H9 (cell line): ENCODE measurements around the gene EEF2K. TPM values are rescaled to one million over a fixed set of nuclear protein-coding genes. Genes with fewer than 3 reads are reported as not detected.

Experiments used
- DNase-seq: peaks from one replicate; pipeline ENCODE4 v3.0.0-alpha.2; 2017
- H2AFZ ChIP-seq: one replicate; pipeline ENCODE4 v1.6.1; 2013; ENCODE audit warnings: mild to moderate bottlenecking, low read length, control low read depth, moderate library complexity
- H2AK5ac ChIP-seq: 2 replicates; pipeline ENCODE4 v1.6.1; 2013; ENCODE audit warnings: low read length, control low read depth, mixed read lengths; ENCODE audit not compliant: insufficient read length
- H2BK120ac ChIP-seq: one replicate; pipeline ENCODE4 v1.6.1; 2013; ENCODE audit warnings: low read depth, mild to moderate bottlenecking, low read length, control low read depth, inconsistent platforms; ENCODE audit not compliant: poor library complexity, severe bottlenecking
- H2BK12ac ChIP-seq: 2 replicates; pipeline ENCODE4 v1.6.1; 2013; ENCODE audit warnings: low read length, control low read depth, mixed read lengths, low read depth; ENCODE audit not compliant: insufficient read length
- H2BK15ac ChIP-seq: 2 replicates; pipeline ENCODE4 v1.6.1; 2013; ENCODE audit warnings: low read depth, low read length, control low read depth
- H2BK20ac ChIP-seq: one replicate; pipeline ENCODE4 v1.6.1; 2013; ENCODE audit warnings: low read depth, mild to moderate bottlenecking, low read length, control low read depth, inconsistent platforms; ENCODE audit not compliant: poor library complexity, severe bottlenecking
- H2BK5ac ChIP-seq: 2 replicates; pipeline ENCODE4 v1.6.1; 2013; ENCODE audit warnings: low read length, control low read depth, mixed read lengths; ENCODE audit not compliant: insufficient read length
- H3K14ac ChIP-seq: 2 replicates; pipeline ENCODE4 v1.6.1; 2013; ENCODE audit warnings: low read length, control low read depth; ENCODE audit not compliant: insufficient read depth
- H3K18ac ChIP-seq: 2 replicates; pipeline ENCODE4 v1.6.1; 2013; ENCODE audit warnings: low read depth, mild to moderate bottlenecking, mixed read lengths, low read length, control low read depth; ENCODE audit not compliant: insufficient read length
- H3K23ac ChIP-seq: 2 replicates; pipeline ENCODE4 v1.6.1; 2013; ENCODE audit warnings: low read length, control low read depth, mixed read lengths, low read depth; ENCODE audit not compliant: insufficient read length
- H3K23me2 ChIP-seq: 2 replicates; pipeline ENCODE4 v1.6.1; 2013; ENCODE audit warnings: low read depth, mild to moderate bottlenecking, mixed read lengths, low read length, control low read depth; ENCODE audit not compliant: insufficient read length, poor library complexity, severe bottlenecking
- H3K27ac ChIP-seq: 2 replicates; pipeline ENCODE4 v1.5.1; 2013; ENCODE audit warnings: low read length, control low read depth, mixed read lengths, low read depth; ENCODE audit not compliant: insufficient read length
- H3K27me3 ChIP-seq: 2 replicates; pipeline ENCODE4 v1.6.1; 2013; ENCODE audit warnings: low read length, control low read depth, inconsistent platforms; ENCODE audit not compliant: insufficient read depth
- H3K4ac ChIP-seq: 2 replicates; pipeline ENCODE4 v1.6.1; 2013; ENCODE audit warnings: low read depth, mild to moderate bottlenecking, control low read depth, inconsistent platforms, low read length, moderate library complexity
- H3K4me1 ChIP-seq: 2 replicates; pipeline ENCODE4 v1.6.1; 2013; ENCODE audit warnings: low read length, control low read depth, inconsistent platforms; ENCODE audit not compliant: insufficient read depth
- H3K4me2 ChIP-seq: 2 replicates; pipeline ENCODE4 v1.6.1; 2013; ENCODE audit warnings: low read length, control low read depth, mixed read lengths; ENCODE audit not compliant: insufficient read length, insufficient read depth
- H3K56ac ChIP-seq: 2 replicates; pipeline ENCODE4 v1.6.1; 2013; ENCODE audit warnings: low read depth, mild to moderate bottlenecking, mixed read lengths, low read length, control low read depth; ENCODE audit not compliant: insufficient read length
- H3K79me1 ChIP-seq: 2 replicates; pipeline ENCODE4 v1.6.1; 2013; ENCODE audit warnings: low read depth, mild to moderate bottlenecking, moderate library complexity, low read length, control low read depth, inconsistent platforms; ENCODE audit not compliant: insufficient read depth, poor library complexity, severe bottlenecking
- H3K79me2 ChIP-seq: 2 replicates; pipeline ENCODE4 v1.6.1; 2013; ENCODE audit warnings: low read length, control low read depth, inconsistent platforms; ENCODE audit not compliant: insufficient read depth
- H3K9ac ChIP-seq: 2 replicates; pipeline ENCODE4 v1.6.1; 2013; ENCODE audit warnings: low read length, control low read depth, mixed read lengths; ENCODE audit not compliant: insufficient read length; ENCODE audit errors: extremely low read depth
- H3K9me3 ChIP-seq: one replicate; pipeline ENCODE4 v1.6.1; 2013; ENCODE audit warnings: low read depth, low read length, inconsistent platforms; ENCODE audit not compliant: control insufficient read depth
- H3T11ph ChIP-seq: one replicate; pipeline ENCODE4 v1.6.1; 2013; ENCODE audit warnings: mild to moderate bottlenecking, low read length, control low read depth, inconsistent platforms
- H4K20me1 ChIP-seq: one replicate; pipeline ENCODE4 v1.6.1; 2013; ENCODE audit not compliant: control insufficient read depth, insufficient read length, insufficient read depth
- H4K5ac ChIP-seq: 2 replicates; pipeline ENCODE4 v1.6.1; 2013; ENCODE audit warnings: low read depth, mild to moderate bottlenecking, mixed read lengths, low read length, control low read depth; ENCODE audit not compliant: insufficient read length
- H4K8ac ChIP-seq: replicated peaks from 2 replicates; pipeline ENCODE4 v1.6.1; 2013; ENCODE audit warnings: low read length, control low read depth, mixed read lengths, low read depth; ENCODE audit not compliant: insufficient read length
- H4K91ac ChIP-seq: 2 replicates; pipeline ENCODE4 v1.6.1; 2013; ENCODE audit warnings: low read depth, mild to moderate bottlenecking, moderate library complexity, mixed read lengths, low read length, control low read depth; ENCODE audit not compliant: insufficient read length
- H3K27ac Mint-ChIP-seq, 3 experiments: 2 replicates in 2 of 3; 3 replicates in 1 of 3; pipeline ENCODE4 v1.8.0; 2020 to 2021; ENCODE audit warnings: mixed read lengths in 3 of 3, mild to moderate bottlenecking in 1 of 3, moderate library complexity in 1 of 3
- H3K27me3 Mint-ChIP-seq: 2 replicates; pipeline ENCODE4 v1.8.0; 2021; ENCODE audit warnings: low read depth, mild to moderate bottlenecking, moderate library complexity, mixed read lengths
- H3K36me3 Mint-ChIP-seq, 3 experiments: 2 replicates in 2 of 3; 3 replicates in 1 of 3; pipeline ENCODE4 v1.8.0; 2020 to 2021; ENCODE audit warnings: low read depth in 3 of 3, mixed read lengths in 3 of 3; ENCODE audit not compliant: insufficient read depth in 1 of 3
- H3K4me1 Mint-ChIP-seq, 2 experiments: 2 replicates each; pipeline ENCODE4 v1.8.0; 2020; ENCODE audit warnings: mixed read lengths in 2 of 2
- H3K4me3 Mint-ChIP-seq, 2 experiments: 2 replicates in 1 of 2; 3 replicates in 1 of 2; pipeline ENCODE4 v1.8.0; 2020 to 2021; ENCODE audit warnings: mild to moderate bottlenecking in 2 of 2, mixed read lengths in 2 of 2, moderate library complexity in 1 of 2
- H3K9me3 Mint-ChIP-seq, 2 experiments: 2 replicates in 1 of 2; 3 replicates in 1 of 2; pipeline ENCODE4 v1.8.0; 2020; ENCODE audit warnings: mild to moderate bottlenecking in 2 of 2, mixed read lengths in 2 of 2, moderate library complexity in 1 of 2
- CTCF ChIP-seq: fragments of 200-600 bp; sonication (generic); conservative IDR thresholded peaks from 3 replicates; pipeline ENCODE4 v1.8.0; 2021; ENCODE audit warnings: antibody characterized with exemption, mild to moderate bottlenecking
- WGBS: extraction: QIAGEN DNeasy Blood & Tissue Kit; methylation state at CpG from one replicate; pipeline ENCODE4 v1.1.7; 2013; ENCODE audit warnings: missing lambda C conversion rate, low lambda C conversion rate, mixed read lengths; ENCODE audit not compliant: insufficient read length; ENCODE audit errors: extremely low coverage; 5-methylcytosine and 5-hydroxymethylcytosine counted together
- total RNA-seq: library from RNA; stranded (reverse); gene quantifications from 2 replicates; pipeline ENCODE4 v1.2.1, GENCODE V29; 2021

Gene EEF2K
- total RNA-seq, 1 experiment from 2014 or later = 20.7 TPM

- H3K4me3 Mint-ChIP-seq = no peak overlapping the region
- no peak overlapping the region for H3K9ac ChIP-seq
- WGBS = no CpG with 5 or more reads among the region's 9 CpGs
Observed at GRCh38 chr16:22220714-22221113, 14.6 kb downstream of the EEF2K start.

More at GRCh38 chr16:22220714-22221113, 14.6 kb downstream of the EEF2K start:
- no peak overlapping the region for H2AK5ac ChIP-seq
- no peak for TF ChIP-seq CTCF
- no peak overlapping the region for H2BK20ac ChIP-seq
- H4K8ac ChIP-seq = no peak overlapping the region
- H2BK12ac ChIP-seq = no peak overlapping the region
- no peaks in the 10 kb centered on the region for H4K20me1 ChIP-seq
- peaks cover 24 to 26% of the 10 kb centered on the region in 2 experiments for H3K4me1 Mint-ChIP-seq
- no peaks in the 10 kb centered on the region for H3K79me2 ChIP-seq
- no peak for DNase-seq
- H3K9me3 ChIP-seq = no peaks in the 10 kb centered on the region
- no peak overlapping the region for H3K27ac ChIP-seq
- H3K79me1 ChIP-seq = peaks cover 2% of the 10 kb centered on the region
- H2BK5ac ChIP-seq = no peak overlapping the region
- H3K27me3 Mint-ChIP-seq = no peaks in the 10 kb centered on the region; the same call in 1 of the 2 replicates
- H3K9me3 Mint-ChIP-seq = 0 out of 5 replicates have a peak, but pooled peaks cover 0 to 2% of the 10 kb centered on the region in 2 experiments
- no peak overlapping the region for H3T11ph ChIP-seq
- no peak overlapping the region for H3K18ac ChIP-seq
- no peak overlapping the region for H2BK120ac ChIP-seq
- H3K56ac ChIP-seq = no peak overlapping the region
- H3K4me1 ChIP-seq = peaks cover 3% of the 10 kb centered on the region; the same call in 1 of the 2 replicates
- no peak overlapping the region for H2AFZ ChIP-seq
- no peak overlapping the region for H2BK15ac ChIP-seq
- H3K23ac ChIP-seq = no peak overlapping the region
- H3K27ac Mint-ChIP-seq = no peak overlapping the region
- no peaks in the 10 kb centered on the region for H3K23me2 ChIP-seq
- H3K14ac ChIP-seq = no peak overlapping the region
- no peak overlapping the region for H3K4ac ChIP-seq
- no peak overlapping the region for H3K4me2 ChIP-seq
- H3K36me3 Mint-ChIP-seq = peaks cover 0 to 1% (median 0%) of the 10 kb centered on the region in 3 experiments; a peak in 2 of 7 replicates
- H4K91ac ChIP-seq = no peak overlapping the region
- H4K5ac ChIP-seq = no peak overlapping the region
- H3K27me3 ChIP-seq = no peaks in the 10 kb centered on the region
